Fibroblast of skin of abdomen (primary cell): ENCODE data around the gene DYNLT1.
A peak's percentile ranks its signal among the peaks of the same experiment; 100 is the strongest.
"Not testable (repeated sequence)": the region's sequence is repeated elsewhere in the genome, so short reads cannot be mapped to it uniquely, and the experiment has no call there.

ENCODE experiments used
- DNase-seq: peaks from one replicate; pipeline ENCODE4 v3.0.0-alpha.2; 2013

DYNLT1 gene

GRCh38 chr6:158621694-158622544 lies 22.6 kb downstream of the DYNLT1 start:
- no peak for DNase-seq

- DNase-seq: no peak
These were observed 23.4 kb downstream of the DYNLT1 start for GRCh38 chr6:158620963-158621693.

GRCh38 chr6:158619922-158620801 lies 24.4 kb downstream of the DYNLT1 start:
- DNase-seq: no peak

DNA sequence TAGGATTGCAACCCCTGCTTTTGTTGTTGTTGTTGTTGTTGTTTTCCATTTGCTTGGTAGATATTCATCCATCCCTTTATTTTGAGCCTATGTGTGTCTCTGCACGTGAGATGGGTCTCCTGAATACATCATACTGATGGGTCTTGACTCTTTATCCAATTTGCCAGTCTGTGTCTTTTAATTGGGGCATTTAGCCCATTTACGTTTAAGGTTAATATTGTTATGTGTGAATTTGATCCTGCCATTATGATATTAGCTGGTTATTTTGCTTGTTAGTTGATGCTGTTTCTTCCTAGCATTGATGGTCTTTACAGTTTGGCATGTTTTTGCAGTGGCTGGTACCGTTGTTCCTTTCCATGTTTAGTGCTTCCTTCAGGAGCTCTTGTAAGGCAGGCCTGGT lies 26.3 kb downstream of the DYNLT1 start:
- not testable (repeated sequence) for DNase-seq

DNA sequence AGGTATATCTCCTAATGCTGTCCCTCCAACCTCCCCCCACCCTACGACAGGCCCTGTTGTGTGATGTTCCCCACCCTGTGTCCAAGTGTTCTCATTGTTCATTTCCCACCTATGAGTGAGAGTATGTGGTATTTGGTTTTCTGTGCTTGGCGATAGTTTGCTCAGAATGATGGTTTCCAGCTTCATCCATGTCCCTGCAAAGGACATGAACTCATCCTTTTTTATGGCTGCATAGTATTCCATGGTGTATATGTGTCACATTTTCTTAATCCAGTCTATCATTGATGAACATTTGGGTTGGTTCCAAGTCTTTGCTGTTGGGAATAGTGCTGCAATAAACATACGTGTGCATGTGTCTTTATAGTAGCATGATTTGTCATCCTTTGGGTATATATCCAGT lies 29.9 kb downstream of the DYNLT1 start:
- not testable (repeated sequence) for DNase-seq

DNA sequence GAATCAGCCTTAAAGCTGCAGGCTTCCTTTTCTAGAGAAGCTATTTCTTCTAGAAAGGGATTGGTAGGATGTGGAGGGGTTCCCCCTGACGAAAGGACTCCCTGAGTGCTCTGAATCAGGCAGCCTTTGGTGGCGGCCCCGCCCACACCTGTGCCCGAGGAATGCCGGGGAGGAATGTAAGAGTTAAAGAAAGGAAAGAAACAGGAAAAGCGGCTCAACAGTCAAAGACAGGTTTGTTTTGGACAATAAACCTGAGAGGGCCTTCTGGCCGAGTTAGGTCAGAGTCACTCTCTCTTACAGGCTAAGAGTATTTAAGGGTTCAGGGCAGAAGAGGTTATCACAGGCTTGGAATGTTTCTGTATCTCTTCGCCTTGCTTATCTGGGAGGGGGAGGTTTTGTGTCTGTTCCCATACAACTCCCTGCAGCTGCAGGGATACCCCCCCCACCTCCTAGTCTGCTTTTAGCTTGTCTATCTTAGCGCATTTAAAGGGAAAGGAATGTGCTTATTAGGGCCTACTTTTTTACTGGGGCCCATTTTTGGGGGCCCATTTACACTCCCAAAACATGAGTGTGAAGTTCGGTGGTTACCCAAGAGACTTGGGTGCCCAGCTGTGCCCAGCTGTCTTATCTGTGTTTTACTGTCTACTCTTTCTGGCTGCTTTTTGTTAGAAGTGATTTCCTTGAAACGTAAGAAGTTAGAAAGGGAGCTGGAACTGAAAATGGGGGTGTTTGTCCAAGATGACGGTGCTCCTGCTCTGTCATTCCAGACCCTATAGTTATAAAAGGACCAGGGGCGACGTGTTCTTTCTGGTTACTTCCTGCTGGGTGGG lies 32.8 kb downstream of the DYNLT1 start:
- DNase-seq: no peak

GRCh38 chr6:158611039-158611438 lies 33.5 kb downstream of the DYNLT1 start:
- no peak for DNase-seq

GRCh38 chr6:158610319-158610968 lies 34.1 kb downstream of the DYNLT1 start:
- DNase-seq: no peak

- DNase-seq: no peak
These were observed 34.9 kb downstream of the DYNLT1 start for GRCh38 chr6:158609455-158610155.

- no peak for DNase-seq
These were observed 36.3 kb downstream of the DYNLT1 start for GRCh38 chr6:158608221-158608620.

- peak; percentile 9 for DNase-seq
These were observed 37.0 kb downstream of the DYNLT1 start for GRCh38 chr6:158607411-158608170.

DNA sequence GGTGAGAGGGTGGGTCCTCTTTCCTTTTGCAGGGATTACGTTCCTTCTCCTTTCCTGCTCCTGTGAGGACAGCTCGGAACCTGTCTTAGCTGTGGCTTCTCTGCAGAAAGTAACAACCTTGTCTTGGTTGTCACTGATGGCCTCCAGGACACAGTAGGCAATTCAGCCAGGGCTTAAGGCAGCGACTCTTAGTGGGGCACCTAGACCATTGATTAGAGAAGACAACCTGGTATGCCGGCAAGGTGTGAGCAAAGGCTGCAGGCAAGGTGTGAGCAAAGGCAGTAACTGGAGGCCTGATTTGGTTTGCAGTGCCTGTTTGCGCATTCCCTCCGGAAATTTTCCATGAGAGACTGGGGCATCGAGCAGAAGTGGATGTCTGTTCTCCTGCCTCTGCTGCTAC lies 37.6 kb downstream of the DYNLT1 start:
- DNase-seq: no peak

DNA sequence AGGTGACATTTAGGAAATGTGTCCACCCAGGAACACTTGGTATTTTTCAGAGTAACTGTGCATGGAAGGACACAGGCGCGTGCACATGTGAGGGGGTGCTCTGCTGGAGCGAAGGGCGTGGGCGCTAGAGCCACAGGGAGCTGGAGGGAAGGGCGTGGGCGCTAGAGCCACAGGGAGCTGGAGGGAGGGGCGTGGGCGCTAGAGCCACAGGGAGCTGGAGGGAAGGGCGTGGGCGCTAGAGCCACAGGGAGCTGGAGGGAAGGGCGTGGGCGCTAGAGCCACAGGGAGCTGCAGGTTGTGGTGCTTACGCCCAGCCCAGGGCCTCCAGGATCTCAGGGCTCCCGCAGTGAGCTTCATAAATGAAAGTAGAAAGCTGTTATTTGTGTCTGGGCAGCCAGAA lies 38.5 kb downstream of the DYNLT1 start:
- DNase-seq: not testable (repeated sequence)

GRCh38 chr6:158605266-158605878 lies 39.2 kb downstream of the DYNLT1 start:
- DNase-seq: peak; percentile 71

- DNase-seq: no peak
These were observed 40.5 kb downstream of the DYNLT1 start for GRCh38 chr6:158604048-158604406.

DNA sequence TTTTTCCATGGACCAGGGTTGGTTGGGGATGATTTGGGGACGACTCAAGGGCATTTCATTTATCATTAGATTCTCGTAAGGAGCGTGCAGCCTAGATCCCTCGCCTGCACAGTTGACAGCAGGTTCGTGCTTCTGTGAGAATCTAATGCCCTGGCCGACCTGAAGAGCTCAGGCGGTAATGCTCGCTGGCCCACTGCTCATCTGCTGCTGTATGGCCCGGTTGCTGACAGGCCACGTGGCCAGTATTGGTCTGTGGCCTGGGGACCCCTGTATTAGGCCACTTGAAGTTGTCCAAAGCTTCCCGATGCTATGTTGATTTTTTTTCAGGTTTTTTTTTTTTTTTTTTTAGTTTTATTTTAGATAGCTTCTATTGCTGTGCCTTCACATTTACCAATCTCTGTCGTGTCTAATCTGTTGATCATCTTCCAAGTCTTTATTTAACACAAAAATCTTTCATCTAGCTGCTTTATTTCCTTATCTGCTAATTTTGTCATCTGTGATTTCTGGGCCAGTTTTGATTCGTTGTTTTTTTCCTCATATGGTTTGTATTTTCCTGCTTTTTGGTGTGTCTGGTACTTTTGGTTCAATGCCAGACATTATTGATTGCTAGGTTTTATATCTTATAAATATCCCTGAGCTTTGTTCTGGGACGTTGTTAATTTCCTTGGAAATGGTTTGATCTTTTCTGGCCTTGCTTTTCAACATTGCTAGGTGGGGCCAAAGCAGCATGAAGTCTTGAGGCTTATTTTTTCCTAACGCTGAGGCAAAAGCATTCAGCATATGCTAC lies 41.1 kb downstream of the DYNLT1 start:
- no peak for DNase-seq

GRCh38 chr6:158599635-158600034 lies 44.9 kb downstream of the DYNLT1 start:
- DNase-seq: no peak

DNA sequence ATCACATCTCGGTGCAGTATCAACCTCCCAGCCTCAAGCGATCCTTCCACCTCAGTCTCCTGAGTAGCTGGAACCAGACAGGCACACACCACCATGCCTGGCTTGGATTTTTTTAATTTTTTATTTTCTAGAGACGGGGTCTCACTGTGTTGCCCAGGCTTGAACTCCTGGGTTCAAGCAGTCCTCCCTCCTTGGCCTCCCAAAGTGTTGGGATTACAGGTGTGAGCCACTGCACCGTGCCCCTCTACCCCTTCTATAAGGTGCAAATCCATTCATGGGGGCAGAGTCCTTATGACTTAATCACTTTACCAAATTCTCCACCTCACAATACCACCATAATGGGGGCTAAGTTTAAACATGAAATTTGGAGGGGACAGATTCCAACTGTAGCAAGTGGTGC lies 47.0 kb downstream of the DYNLT1 start:
- DNase-seq: no peak

DNA sequence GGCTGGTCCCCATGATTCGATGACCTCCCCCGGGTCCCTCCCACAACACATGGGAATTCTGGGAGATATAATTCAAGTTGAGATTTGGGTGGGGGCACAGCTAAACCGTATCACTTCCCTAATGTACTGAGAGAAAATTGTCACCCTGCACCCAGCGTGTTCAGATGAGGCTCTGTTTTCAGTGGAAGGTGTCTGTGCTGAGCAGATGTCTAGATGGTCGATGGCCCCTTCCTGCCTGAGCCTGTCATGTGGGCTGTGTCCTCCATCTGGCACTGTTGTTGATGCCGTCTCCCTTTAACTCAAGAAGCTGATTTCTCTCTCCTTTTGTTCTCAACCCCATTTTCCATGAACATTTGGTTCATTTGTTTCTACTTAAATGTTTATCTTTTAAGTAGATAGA lies 47.7 kb downstream of the DYNLT1 start:
- DNase-seq: no peak
